IMR-90 (cell line): Measurements from ENCODE around the gene LETM1. TPM values are rescaled to one million over a fixed set of nuclear protein-coding genes. Genes with fewer than 3 reads are reported as not detected.
A peak's percentile ranks its signal among the peaks of the same experiment; 100 is the strongest.

Source experiments
- ATAC-seq: fragments of 200-7000 bp; cut with Tn5 transposase; 2 replicates; pipeline ENCODE4 v1.9.1; 2020; ENCODE audit warnings: low read depth, mild to moderate bottlenecking, moderate library complexity
- BruUV-seq: library from RNA; stranded (reverse); fragments of 400-500 nt; replicated peaks from 2 replicates; lab custom pipeline; 2021; lab: Mats Ljungman, UMichigan
- CTCF ChIA-PET: fragments of 300-600 bp; formaldehyde crosslinking; extraction: SDS; loops from one replicate; lab custom pipeline; 2021; ENCODE audit warnings: antibody characterized with exemption; lab: Yijun Ruan, JAX
- POLR2A ChIA-PET: fragments of 300-600 bp; sonication (Branson Sonifier 250); formaldehyde crosslinking; loops from one replicate; lab custom pipeline; 2022; ENCODE audit warnings: antibody characterized with exemption; ENCODE audit not compliant: unreplicated experiment; lab: Charles Lee
- DNase-seq: peaks from one replicate; pipeline ENCODE4 v3.0.0; 2013
- H2AFZ ChIP-seq: replicated peaks from 2 replicates; pipeline ENCODE3; 2013; ENCODE audit warnings: low read length, mild to moderate bottlenecking; ENCODE audit not compliant: poor library complexity
- H2AK5ac ChIP-seq: 2 replicates; pipeline ENCODE4 v1.6.1; 2013; ENCODE audit warnings: low read depth, low read length, inconsistent platforms
- H2AK9ac ChIP-seq: replicated peaks from 2 replicates; pipeline ENCODE3; 2013; ENCODE audit warnings: mild to moderate bottlenecking, low read depth, low read length, moderate library complexity; ENCODE audit not compliant: poor library complexity
- H2BK120ac ChIP-seq: 2 replicates; pipeline ENCODE4 v1.6.1; 2013; ENCODE audit warnings: low read depth, low read length, inconsistent platforms
- H2BK15ac ChIP-seq: 3 replicates; pipeline ENCODE4 v1.6.1; 2013; ENCODE audit warnings: low read depth, low read length, inconsistent platforms
- H2BK20ac ChIP-seq: 2 replicates; pipeline ENCODE4 v1.6.1; 2013; ENCODE audit warnings: low read depth, mild to moderate bottlenecking, inconsistent platforms, low read length, moderate library complexity
- H2BK5ac ChIP-seq: 2 replicates; pipeline ENCODE4 v1.6.1; 2013; ENCODE audit warnings: mild to moderate bottlenecking, low read depth, low read length, inconsistent platforms; ENCODE audit not compliant: poor library complexity, severe bottlenecking
- H3K14ac ChIP-seq: replicated peaks from 2 replicates; pipeline ENCODE4 v1.6.1; 2013; ENCODE audit warnings: low read depth, low read length, inconsistent platforms
- H3K18ac ChIP-seq: 2 replicates; pipeline ENCODE4 v1.6.1; 2013; ENCODE audit warnings: low read depth, low read length, control low read depth
- H3K23ac ChIP-seq: 2 replicates; pipeline ENCODE4 v1.6.1; 2013; ENCODE audit warnings: low read depth, low read length, inconsistent platforms
- H3K27ac ChIP-seq: 2 replicates; pipeline ENCODE4 v1.5.1; 2013; ENCODE audit warnings: mild to moderate bottlenecking, control low read depth, low read length; ENCODE audit not compliant: insufficient read depth
- H3K27me3 ChIP-seq: 2 replicates; pipeline ENCODE4 v1.6.1; 2013; ENCODE audit warnings: low read length; ENCODE audit not compliant: control insufficient read depth, insufficient read depth
- H3K36me3 ChIP-seq: 2 replicates; pipeline ENCODE4 v1.6.1; 2013; ENCODE audit warnings: low read length, mixed read lengths; ENCODE audit not compliant: control insufficient read depth, insufficient read depth
- H3K4ac ChIP-seq: 2 replicates; pipeline ENCODE4 v1.6.1; 2013; ENCODE audit warnings: low read depth, low read length, inconsistent platforms
- H3K4me1 ChIP-seq: 2 replicates; pipeline ENCODE4 v1.6.1; 2013; ENCODE audit warnings: low read length, mixed read lengths; ENCODE audit not compliant: control insufficient read depth, insufficient read depth
- H3K4me2 ChIP-seq: 2 replicates; pipeline ENCODE4 v1.6.1; 2013; ENCODE audit warnings: low read depth, mild to moderate bottlenecking, control low read depth, low read length, moderate library complexity
- H3K4me3 ChIP-seq: 2 replicates; pipeline ENCODE4 v1.5.1; 2013; ENCODE audit warnings: low read depth, mild to moderate bottlenecking, control low read depth, low read length, moderate library complexity; ENCODE audit not compliant: insufficient read depth
- H3K56ac ChIP-seq: 2 replicates; pipeline ENCODE4 v1.6.1; 2013; ENCODE audit warnings: low read length, inconsistent platforms; ENCODE audit not compliant: insufficient read depth; ENCODE audit errors: extremely low read depth
- H3K79me1 ChIP-seq, 2 experiments: 2 replicates each; pipeline ENCODE4 v1.6.1; 2013; ENCODE audit warnings: low read length in 2 of 2, inconsistent platforms in 1 of 2, low read depth in 1 of 2
- H3K9ac ChIP-seq: 2 replicates; pipeline ENCODE4 v1.6.1; 2013; ENCODE audit warnings: low read depth, low read length, control low read depth
- H3K9me1 ChIP-seq: 2 replicates; pipeline ENCODE4 v1.6.1; 2013; ENCODE audit warnings: low read length, inconsistent platforms; ENCODE audit not compliant: insufficient read depth
- H3K9me3 ChIP-seq: 2 replicates; pipeline ENCODE4 v1.6.1; 2013; ENCODE audit warnings: low read length; ENCODE audit not compliant: control insufficient read depth, insufficient read depth
- H4K20me1 ChIP-seq: 2 replicates; pipeline ENCODE4 v1.6.1; 2013; ENCODE audit warnings: low read length, inconsistent platforms; ENCODE audit not compliant: insufficient read depth
- H4K5ac ChIP-seq: 2 replicates; pipeline ENCODE4 v1.6.1; 2013; ENCODE audit warnings: mild to moderate bottlenecking, low read depth, low read length, control low read depth
- H4K8ac ChIP-seq, 2 experiments: 2 replicates each; pipeline ENCODE4 v1.6.1; 2013; ENCODE audit warnings: low read depth in 2 of 2, low read length in 2 of 2, control low read depth in 1 of 2, inconsistent platforms in 1 of 2
- H4K91ac ChIP-seq: 2 replicates; pipeline ENCODE4 v1.6.1; 2013; ENCODE audit warnings: low read depth, low read length, inconsistent platforms; ENCODE audit not compliant: insufficient read depth
- BHLHE40 ChIP-seq: fragments of 150-350 bp; IDR thresholded peaks from 2 replicates; pipeline ENCODE4 v1.6.1; 2016; ENCODE audit warnings: mild to moderate bottlenecking, low read depth, low read length
- CHD1 ChIP-seq: IDR thresholded peaks from 2 replicates; pipeline ENCODE4 v1.6.1; 2012; ENCODE audit warnings: low read depth, low read length, improper control_type of control experiment
- FOS ChIP-seq: fragments of 150-350 bp; IDR thresholded peaks from 2 replicates; pipeline ENCODE4 v1.6.1; 2016; ENCODE audit warnings: low read depth, low read length
- POLR2A ChIP-seq: IDR thresholded peaks from 2 replicates; pipeline ENCODE4 v1.6.1; 2012; ENCODE audit warnings: mild to moderate bottlenecking, low read depth, low read length
- WGBS, 2 experiments: methylation state at CpG; one replicate each; pipeline versions ENCODE4 v1.1.5 to v1.1.7; 2013; ENCODE audit warnings: missing lambda C conversion rate in 2 of 2; ENCODE audit not compliant: insufficient read length in 1 of 2; ENCODE audit errors: extremely low coverage in 2 of 2; 5-methylcytosine and 5-hydroxymethylcytosine counted together
- dilution Hi-C: fragments of 300-500 bp; cut with HindIII; formaldehyde crosslinking; loops from one replicate; pipeline ENCODE4 v1.14.3; 2018; ENCODE audit warnings: low sequenced_read_pairs; ENCODE audit not compliant: unreplicated experiment
- in situ Hi-C: fragments of 300-500 bp; cut with MboI; formaldehyde crosslinking; loops from 3 replicates; pipeline ENCODE4 v1.14.3; 2019; ENCODE audit warnings: low sequenced_read_pairs, inconsistent platforms, mixed read lengths
- intact Hi-C: fragments of 100-400 bp; cut with micrococcal nuclease; formaldehyde crosslinking; loops from 2 replicates; pipeline ENCODE4 v1.10.0; 2022
- polyA plus RNA-seq, 3 experiments: library from polyadenylated mRNA; depleted of rRNA; stranded (reverse); fragments of >200 nt; gene quantifications; 2 replicates each; pipeline ENCODE4 v1.2.3, GENCODE V29; 2012; ENCODE audit warnings: low replicate concordance in 1 of 3
- total RNA-seq: library from RNA; depleted of rRNA; stranded (reverse); fragments of >200 nt; gene quantifications from 2 replicates; pipeline ENCODE4 v1.2.3, GENCODE V29; 2012
- TF ChIP-seq, protein P1 (sequence below): fragments of 150-350 bp; IDR thresholded peaks from 2 replicates; pipeline ENCODE4 v1.6.1; 2016; ENCODE audit warnings: low read depth, mild to moderate bottlenecking, low read length, moderate library complexity, borderline replicate concordance

The LETM1 gene
- total and polyA plus RNA-seq, 2 of the 4 experiments (the other 2 are of a cell fraction) = 25.0 to 49.3 TPM

GRCh38 chr4:1863297-1864033, 7.5 kb upstream of the LETM1 start:
- no peak overlapping the region for H4K8ac ChIP-seq
- no peak overlapping the region for H3K18ac ChIP-seq
- 0 out of 2 replicates have a peak, but pooled peaks cover 2% of the 10 kb centered on the region for H3K4me1 ChIP-seq
- BruUV-seq = no TSS peak
- peaks cover 2% of the 10 kb centered on the region; the same call in 1 of the 2 replicates for H3K27me3 ChIP-seq
- H3K36me3 ChIP-seq = no peaks in the 10 kb centered on the region
- ChIA-PET CTCF (no interaction called here), POLR2A (no interaction called here)
- H4K5ac ChIP-seq = no peak overlapping the region
- H3K56ac ChIP-seq = no peak overlapping the region
- DNase-seq (no peak), ATAC-seq (no peak)
- H3K27ac ChIP-seq = no peak overlapping the region
- no peak overlapping the region for H2BK20ac ChIP-seq
- intact Hi-C loops = no loop called here
- dilution Hi-C loops = no loop called here
- H2AFZ ChIP-seq = no peak overlapping the region
- in situ Hi-C loops = no loop called here
- H3K14ac ChIP-seq = no peak overlapping the region
- H4K20me1 ChIP-seq = no peaks in the 10 kb centered on the region
- H3K79me1 ChIP-seq = no peaks in the 10 kb centered on the region; a peak in 2 of 4 replicates
- H3K23ac ChIP-seq = no peak overlapping the region
- H3K4me2 ChIP-seq = no peak overlapping the region
- H2BK15ac ChIP-seq = no peak overlapping the region
- no peak overlapping the region for H2BK120ac ChIP-seq
- 0 out of 2 replicates have a peak, but pooled peaks cover 2% of the 10 kb centered on the region for H3K9me1 ChIP-seq
- WGBS, 2 experiments = 96% methylated on average over 4 of the region's 11 CpGs; no CpG with 5 or more reads in 1 of the 2 experiments
- no peak overlapping the region for H2BK5ac ChIP-seq
- H3K9ac ChIP-seq = no peak overlapping the region
- H3K9me3 ChIP-seq = no peaks in the 10 kb centered on the region
- peak overlapping the region; percentile 76 for H2AK9ac ChIP-seq
- no peak overlapping the region; the same call in 1 of the 2 replicates for H2AK5ac ChIP-seq
- H4K91ac ChIP-seq = no peak overlapping the region
- H3K4me3 ChIP-seq = no peak overlapping the region
- no peak overlapping the region for H3K4ac ChIP-seq
- TF ChIP-seq POLR2A (no peak), CHD1 (no peak), BHLHE40 (no peak), FOS (no peak)
- TF ChIP-seq, protein P1, sequence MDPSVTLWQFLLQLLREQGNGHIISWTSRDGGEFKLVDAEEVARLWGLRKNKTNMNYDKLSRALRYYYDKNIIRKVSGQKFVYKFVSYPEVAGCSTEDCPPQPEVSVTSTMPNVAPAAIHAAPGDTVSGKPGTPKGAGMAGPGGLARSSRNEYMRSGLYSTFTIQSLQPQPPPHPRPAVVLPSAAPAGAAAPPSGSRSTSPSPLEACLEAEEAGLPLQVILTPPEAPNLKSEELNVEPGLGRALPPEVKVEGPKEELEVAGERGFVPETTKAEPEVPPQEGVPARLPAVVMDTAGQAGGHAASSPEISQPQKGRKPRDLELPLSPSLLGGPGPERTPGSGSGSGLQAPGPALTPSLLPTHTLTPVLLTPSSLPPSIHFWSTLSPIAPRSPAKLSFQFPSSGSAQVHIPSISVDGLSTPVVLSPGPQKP = no peak
